ENCODE results near the gene APAF1. TPM values are rescaled to one million over a fixed set of nuclear protein-coding genes. Genes with fewer than 3 reads are reported as not detected.

Gene APAF1
- total RNA-seq, 1 experiment from 2014 or later: 10.1 TPM

DNA sequence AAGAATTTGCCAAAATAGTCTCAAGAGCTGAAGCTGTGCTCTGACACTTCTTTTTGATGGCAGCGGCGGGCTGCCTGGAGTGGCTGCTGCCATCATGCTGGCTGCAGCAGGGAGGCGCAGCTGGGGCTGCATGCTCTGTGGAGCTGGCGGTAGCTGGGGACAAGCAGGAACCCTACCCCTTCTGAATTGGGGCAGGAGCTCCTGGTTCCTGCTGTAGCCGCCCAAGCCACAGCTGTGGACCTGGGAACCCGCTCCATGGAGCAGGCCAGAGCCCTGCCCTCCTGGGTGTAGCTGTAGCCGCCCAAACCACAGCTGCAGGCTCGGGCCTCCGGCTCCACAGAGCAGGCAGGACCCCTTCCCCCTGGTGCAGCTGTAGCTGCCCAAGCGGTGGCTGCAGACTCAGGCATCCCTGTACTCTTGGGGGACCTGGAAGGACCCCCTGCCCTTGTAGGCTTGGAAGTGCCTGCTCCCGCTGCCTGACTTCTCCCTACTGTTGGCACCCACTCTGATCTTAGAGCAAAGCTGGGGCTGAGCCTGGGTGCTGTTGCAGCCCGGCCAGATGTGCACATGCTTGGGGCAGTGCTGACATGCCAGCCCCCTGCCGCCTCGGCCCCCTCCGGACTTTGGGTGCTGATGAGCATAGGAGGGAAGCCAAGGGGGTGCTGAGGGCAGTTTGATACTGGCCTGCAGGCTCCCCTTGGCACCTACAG, 33.3 kb downstream of the APAF1 start:
- no peak overlapping the region for H3K4me3 ChIP-seq (ENCODE audit: low read length)
- H3K36me3 ChIP-seq (ENCODE audit: low read depth, low read length): no peaks in the 10 kb centered on the region
- ATAC-seq: peak; percentile 15; the same call in 1 of the 2 replicates
- CTCF ChIA-PET: no interaction called here
- H3K4me1 ChIP-seq (ENCODE audit: insufficient read depth, low read length): no peaks in the 10 kb centered on the region
- H3K27me3 ChIP-seq (ENCODE audit: low read length): no peaks in the 10 kb centered on the region
- H3K27ac ChIP-seq (ENCODE audit: low read length): no peak overlapping the region
- no TSS peak for BruUV-seq (replicated peaks)
- TF ChIP-seq EZH2phosphoT487 (IDR thresholded peaks at IDR 0.05; ENCODE audit: borderline replicate concordance, low read length) (no peak), EZH2 (IDR thresholded peaks at IDR 0.05; ENCODE audit: low read length, unreplicated experiment) (no peak)
- TF ChIP-seq, protein P1, sequence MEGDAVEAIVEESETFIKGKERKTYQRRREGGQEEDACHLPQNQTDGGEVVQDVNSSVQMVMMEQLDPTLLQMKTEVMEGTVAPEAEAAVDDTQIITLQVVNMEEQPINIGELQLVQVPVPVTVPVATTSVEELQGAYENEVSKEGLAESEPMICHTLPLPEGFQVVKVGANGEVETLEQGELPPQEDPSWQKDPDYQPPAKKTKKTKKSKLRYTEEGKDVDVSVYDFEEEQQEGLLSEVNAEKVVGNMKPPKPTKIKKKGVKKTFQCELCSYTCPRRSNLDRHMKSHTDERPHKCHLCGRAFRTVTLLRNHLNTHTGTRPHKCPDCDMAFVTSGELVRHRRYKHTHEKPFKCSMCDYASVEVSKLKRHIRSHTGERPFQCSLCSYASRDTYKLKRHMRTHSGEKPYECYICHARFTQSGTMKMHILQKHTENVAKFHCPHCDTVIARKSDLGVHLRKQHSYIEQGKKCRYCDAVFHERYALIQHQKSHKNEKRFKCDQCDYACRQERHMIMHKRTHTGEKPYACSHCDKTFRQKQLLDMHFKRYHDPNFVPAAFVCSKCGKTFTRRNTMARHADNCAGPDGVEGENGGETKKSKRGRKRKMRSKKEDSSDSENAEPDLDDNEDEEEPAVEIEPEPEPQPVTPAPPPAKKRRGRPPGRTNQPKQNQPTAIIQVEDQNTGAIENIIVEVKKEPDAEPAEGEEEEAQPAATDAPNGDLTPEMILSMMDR (conservative IDR thresholded peaks at IDR 0.05; ENCODE audit: low read depth, low read length): no peak
- POLR2A ChIA-PET (ENCODE audit: unreplicated experiment): no interaction called here
- H2AFZ ChIP-seq (ENCODE audit: low read length): no peak overlapping the region
- no peaks in the 10 kb centered on the region for H3K9me3 ChIP-seq (ENCODE audit: low read length)
- H3F3A ChIP-seq (ENCODE audit: low read length, unreplicated experiment): no peaks in the 10 kb centered on the region
- DNase-seq: no peak
- H3K79me2 ChIP-seq (ENCODE audit: low read length): no peaks in the 10 kb centered on the region
- intact Hi-C loops (cut with micrococcal nuclease): no loop called here
- H3K4me2 ChIP-seq (ENCODE audit: low read length): no peak overlapping the region
- H3K9me2 ChIP-seq (replicated peaks; ENCODE audit: low read length): no peaks in the 10 kb centered on the region
- no peak overlapping the region for H3K9ac ChIP-seq (ENCODE audit: low read length)
- H4K20me1 ChIP-seq (ENCODE audit: low read length): no peaks in the 10 kb centered on the region

DNA sequence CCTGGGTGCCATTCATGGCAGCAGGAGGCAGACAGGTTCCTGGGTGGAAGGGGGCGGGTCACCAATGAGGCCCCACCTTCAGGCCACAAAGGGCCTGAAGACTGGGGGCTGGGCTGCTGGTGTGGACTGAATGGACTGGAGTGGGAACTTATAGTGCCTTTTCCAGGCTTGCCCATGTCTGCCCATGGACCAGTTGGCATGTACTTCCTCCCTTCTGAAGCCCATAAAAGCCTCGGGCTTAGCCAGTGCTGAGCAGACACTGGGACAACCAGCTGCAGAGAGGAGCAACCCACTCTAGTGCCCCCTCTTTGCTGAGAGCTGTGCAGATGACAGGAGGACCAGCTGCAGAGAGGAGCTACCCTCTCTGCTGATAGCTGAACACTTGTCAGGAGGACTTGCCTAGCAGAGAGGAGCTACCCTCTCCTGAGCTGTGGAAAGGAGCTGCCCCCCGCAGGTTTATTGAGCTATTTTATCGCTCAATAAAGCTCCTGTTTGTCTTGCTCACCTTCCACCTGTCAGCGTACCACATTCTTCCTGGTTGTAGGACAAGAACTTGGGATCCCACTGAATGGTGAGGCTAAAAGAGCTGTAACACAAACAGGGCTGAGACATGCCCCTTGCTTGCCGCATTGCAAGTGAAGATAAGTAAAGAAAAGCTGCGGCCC, 34.0 kb downstream of the APAF1 start:
- H4K20me1 ChIP-seq (ENCODE audit: low read length): no peaks in the 10 kb centered on the region
- H2AFZ ChIP-seq (ENCODE audit: low read length): no peak overlapping the region
- ChIA-PET POLR2A (ENCODE audit: unreplicated experiment) (no interaction called here), CTCF (no interaction called here)
- H3K79me2 ChIP-seq (ENCODE audit: low read length): no peaks in the 10 kb centered on the region
- intact Hi-C loops (cut with micrococcal nuclease): no loop called here
- H3K9ac ChIP-seq (ENCODE audit: low read length): no peak overlapping the region
- no peak overlapping the region for H3K4me2 ChIP-seq (ENCODE audit: low read length)
- no peaks in the 10 kb centered on the region for H3K9me2 ChIP-seq (replicated peaks; ENCODE audit: low read length)
- no peaks in the 10 kb centered on the region for H3K36me3 ChIP-seq (ENCODE audit: low read depth, low read length)
- no peaks in the 10 kb centered on the region for H3K4me1 ChIP-seq (ENCODE audit: insufficient read depth, low read length)
- BruUV-seq (replicated peaks): no TSS peak
- ATAC-seq: no peak
- no peaks in the 10 kb centered on the region for H3K9me3 ChIP-seq (ENCODE audit: low read length)
- TF ChIP-seq EZH2phosphoT487 (IDR thresholded peaks at IDR 0.05; ENCODE audit: borderline replicate concordance, low read length) (no peak), EZH2 (IDR thresholded peaks at IDR 0.05; ENCODE audit: low read length, unreplicated experiment) (no peak)
- TF ChIP-seq, protein P1 (conservative IDR thresholded peaks at IDR 0.05; ENCODE audit: low read depth, low read length): no peak
- H3F3A ChIP-seq (ENCODE audit: low read length, unreplicated experiment): no peaks in the 10 kb centered on the region
- no peak overlapping the region for H3K4me3 ChIP-seq (ENCODE audit: low read length)
- DNase-seq: no peak
- H3K27ac ChIP-seq (ENCODE audit: low read length): no peak overlapping the region
- no peaks in the 10 kb centered on the region for H3K27me3 ChIP-seq (ENCODE audit: low read length)

- Histone ChIP-seq H3K79me2 (ENCODE audit: low read length) (no peaks in the 10 kb centered on the region), H4K20me1 (ENCODE audit: low read length) (no peaks in the 10 kb centered on the region), H3K4me1 (ENCODE audit: insufficient read depth, low read length) (no peaks in the 10 kb centered on the region), H3K4me2 (ENCODE audit: low read length) (no peak overlapping the region), H3K27me3 (ENCODE audit: low read length) (no peaks in the 10 kb centered on the region), H3F3A (ENCODE audit: low read length, unreplicated experiment) (no peaks in the 10 kb centered on the region), H3K4me3 (ENCODE audit: low read length) (no peak overlapping the region), H3K36me3 (ENCODE audit: low read depth, low read length) (no peaks in the 10 kb centered on the region), H3K9me3 (ENCODE audit: low read length) (no peaks in the 10 kb centered on the region), H3K27ac (ENCODE audit: low read length) (no peak overlapping the region), H3K9me2 (replicated peaks; ENCODE audit: low read length) (no peaks in the 10 kb centered on the region), H3K9ac (ENCODE audit: low read length) (no peak overlapping the region), H2AFZ (ENCODE audit: low read length) (no peak overlapping the region)
- ChIA-PET CTCF (no interaction called here), POLR2A (ENCODE audit: unreplicated experiment) (no interaction called here)
- intact Hi-C loops (cut with micrococcal nuclease): no loop called here
- DNase-seq (no peak), ATAC-seq (no peak)
- BruUV-seq (replicated peaks): no TSS peak
- TF ChIP-seq EZH2phosphoT487 (IDR thresholded peaks at IDR 0.05; ENCODE audit: borderline replicate concordance, low read length) (no peak), EZH2 (IDR thresholded peaks at IDR 0.05; ENCODE audit: low read length, unreplicated experiment) (no peak)
- TF ChIP-seq, protein P1 (conservative IDR thresholded peaks at IDR 0.05; ENCODE audit: low read depth, low read length): no peak
These were observed 34.5 kb downstream of the APAF1 start for GRCh38 chr12:98679611-98680005.
